ENCODE data around the gene SPATA3.

The SPATA3 gene

DNA sequence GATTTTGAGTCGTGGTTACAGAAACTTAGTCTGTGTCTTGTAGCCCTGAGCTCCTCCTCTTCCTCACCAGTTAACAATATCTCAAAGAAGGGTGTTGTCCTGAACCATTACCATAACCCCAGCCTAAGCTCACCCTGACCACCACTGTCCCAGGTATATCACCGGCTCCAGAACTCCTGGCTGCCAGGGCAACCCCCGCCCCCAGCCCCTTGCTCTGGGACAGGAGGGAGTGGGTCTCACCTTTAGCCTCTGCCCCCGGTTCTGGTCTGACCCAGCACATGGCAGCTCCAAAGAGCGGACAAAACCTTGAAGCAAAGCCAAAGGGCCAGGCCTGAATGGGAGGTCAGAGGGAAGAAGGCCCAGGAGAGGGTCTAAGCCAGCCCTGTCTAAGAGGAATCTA, 55.2 kb downstream of the SPATA3 start:
- DNase-seq, result no peak

GRCh38 chr2:231052494-231053451, 56.9 kb downstream of the SPATA3 start:
- peak; percentile 76 to 80 for DNase-seq

DNA sequence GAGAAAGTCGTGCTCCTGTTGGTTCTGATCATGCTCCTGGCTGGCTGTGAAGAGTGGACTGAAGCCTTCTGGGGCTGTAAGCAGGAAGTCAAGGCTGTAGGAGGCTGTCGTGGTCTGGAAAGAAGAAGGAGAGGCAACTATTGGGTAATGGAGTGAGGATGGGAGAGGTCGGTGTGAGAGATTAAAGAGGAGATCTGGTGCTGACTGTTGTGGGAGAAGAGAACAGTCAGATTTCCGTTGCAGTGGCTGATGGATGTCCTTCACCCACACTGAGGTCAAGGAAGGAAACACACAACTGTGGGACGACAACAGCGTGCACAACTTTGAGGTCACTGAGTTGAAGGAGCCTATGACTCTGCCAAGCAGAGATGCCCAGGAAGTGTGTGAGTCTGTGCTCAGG, 57.9 kb downstream of the SPATA3 start:
- no peak for DNase-seq

GRCh38 chr2:231056453-231057416, 60.8 kb downstream of the SPATA3 start, which contains the start of gene PSMD1:
Gene PSMD1, plus strand, starts transcription at chr2:231056867. Its CDS starts 159 bp downstream, at chr2:231057026.
- peak; percentile 91 to 93 for DNase-seq

DNA sequence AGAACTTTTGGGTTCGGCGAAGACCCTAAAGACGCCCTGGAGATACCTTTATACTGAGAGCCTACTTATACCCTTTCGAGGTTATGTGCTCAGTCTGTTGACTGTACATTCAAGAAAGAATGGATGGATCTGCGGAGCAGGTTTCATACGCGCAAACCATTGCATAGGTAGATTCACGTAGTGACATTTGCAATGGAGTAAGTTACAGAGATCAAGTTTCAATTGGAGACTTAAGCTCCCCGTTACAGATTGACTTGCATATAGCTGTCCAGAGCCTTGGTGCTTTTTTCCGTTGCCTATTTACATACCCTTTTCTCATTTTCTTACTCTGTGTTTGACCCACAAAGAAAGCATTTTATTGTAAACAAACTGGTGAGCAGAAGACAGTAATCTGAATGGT, 61.7 kb downstream of the SPATA3 start:
- DNase-seq, result no peak
